IPS DF 4.7 (cell line): ENCODE data around the gene PRM2.
"Not testable (repeated sequence)": the region's sequence is repeated elsewhere in the genome, so short reads cannot be mapped to it uniquely, and the experiment has no call there.

ENCODE experiments used
- DNase-seq: peaks from one replicate; pipeline ENCODE4 v3.0.0-alpha.2; 2013; ENCODE audit warnings: low spot score; ENCODE audit errors: extremely low read depth

The PRM2 gene

DNA sequence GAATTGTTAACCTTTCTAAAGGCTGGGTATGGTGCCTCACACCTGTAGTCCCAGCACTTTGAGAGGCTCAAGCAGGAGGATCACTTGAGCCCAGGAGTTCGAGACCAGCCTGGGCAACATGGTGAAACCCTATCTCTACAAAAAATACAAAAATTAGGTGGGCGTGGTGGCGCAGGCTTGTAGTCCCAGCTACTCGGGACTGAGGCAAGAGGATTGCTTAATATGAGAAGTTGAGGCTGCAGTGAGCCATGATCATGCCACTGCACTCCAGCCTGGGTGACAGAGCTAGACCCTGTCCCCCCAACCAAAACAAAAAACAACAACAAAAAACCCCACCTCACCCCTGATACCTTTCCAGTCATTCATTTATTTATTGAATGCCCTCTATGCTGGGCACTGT is 13.4 kb upstream of the PRM2 start:
- not testable (repeated sequence) for DNase-seq

DNA sequence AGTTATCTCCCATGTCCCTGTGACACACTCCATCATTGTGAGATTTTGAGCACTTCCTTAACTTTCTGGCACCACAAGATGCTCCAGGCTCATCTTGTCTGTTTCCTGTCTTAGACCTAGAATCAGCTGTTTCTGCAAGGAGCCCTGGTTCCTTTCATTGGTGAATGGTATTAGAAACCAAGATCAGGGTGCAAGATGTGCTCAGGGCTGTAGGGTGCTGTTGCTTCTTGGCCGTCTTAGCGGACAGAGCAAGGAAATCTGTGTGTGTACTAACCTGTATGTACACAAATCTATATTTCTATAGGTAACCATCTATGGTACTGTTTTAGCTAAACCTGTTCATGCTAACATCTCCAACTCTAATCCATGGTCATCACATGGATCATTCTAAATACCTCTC is 12.9 kb upstream of the PRM2 start:
- DNase-seq: no peak

DNA sequence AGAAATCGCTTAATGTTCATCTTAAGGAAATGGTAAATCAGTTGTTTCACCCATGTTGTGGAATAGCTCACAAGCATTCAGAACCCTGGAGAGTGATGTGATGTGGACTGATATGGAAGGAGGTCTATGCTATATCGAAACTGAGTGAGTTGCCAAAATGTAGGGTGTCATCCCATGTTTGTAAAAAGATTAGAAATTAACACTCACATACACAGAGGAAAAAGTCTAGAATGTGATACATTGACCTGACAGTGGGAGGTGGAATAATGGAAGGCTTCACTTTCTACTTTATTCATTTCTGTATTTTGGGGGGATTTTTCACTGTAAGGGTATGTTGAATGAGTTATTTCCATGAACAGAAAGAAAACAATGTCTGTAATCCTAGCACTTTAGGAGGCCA is 9.6 kb upstream of the PRM2 start:
- no peak for DNase-seq

GRCh38 chr16:11283820-11284248 is 7.6 kb upstream of the PRM2 start:
- DNase-seq: no peak

DNA sequence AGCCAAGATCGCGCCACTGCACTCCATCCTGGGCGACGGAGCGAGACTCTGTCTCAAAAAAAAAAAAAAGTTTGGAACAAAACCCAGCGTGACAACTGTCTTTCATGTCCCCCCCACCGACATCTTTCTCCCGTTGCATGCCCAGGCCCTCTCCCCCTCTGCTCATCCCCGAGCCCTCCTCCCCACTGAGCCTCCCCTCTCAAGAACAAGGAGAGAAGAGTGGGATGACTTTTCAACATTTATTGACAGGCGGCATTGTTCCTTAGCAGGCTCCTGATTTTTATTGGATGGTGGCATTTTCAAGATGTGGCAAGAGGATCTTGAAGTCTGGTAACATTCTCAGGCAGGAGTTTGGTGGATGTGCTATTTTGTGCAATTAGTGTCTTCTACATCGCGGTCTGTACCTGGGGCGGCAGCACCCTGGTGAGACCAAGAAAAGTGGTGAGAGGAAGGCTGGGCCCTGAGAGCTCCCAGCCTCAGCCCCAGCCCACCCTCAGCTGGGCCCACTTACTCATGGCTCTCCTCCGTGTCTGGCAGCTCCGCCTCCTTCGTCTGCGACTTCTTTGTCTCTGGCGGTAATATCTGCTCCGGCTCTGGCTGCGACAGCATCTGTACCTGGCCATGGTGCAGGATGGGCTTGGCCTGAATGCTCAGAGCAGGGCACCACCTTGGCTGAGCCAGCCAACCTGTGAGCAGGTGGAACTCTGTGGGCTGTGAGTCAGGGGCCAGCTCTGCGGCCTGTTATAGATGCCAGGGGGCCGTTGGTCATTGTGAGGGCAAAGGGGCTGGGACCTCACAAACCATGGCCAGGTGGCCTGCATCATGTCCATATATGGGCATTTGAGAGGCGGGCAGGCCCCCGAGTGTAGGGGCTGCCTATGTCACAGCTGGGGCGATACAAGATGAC is 4.6 kb upstream of the PRM2 start, which contains the start of gene PRM1:
Gene PRM1, minus strand, starts transcription at position 715 of the 907 bp plus-strand sequence. Its CDS starts 92 bp downstream, at position 623.
- no peak for DNase-seq

DNA sequence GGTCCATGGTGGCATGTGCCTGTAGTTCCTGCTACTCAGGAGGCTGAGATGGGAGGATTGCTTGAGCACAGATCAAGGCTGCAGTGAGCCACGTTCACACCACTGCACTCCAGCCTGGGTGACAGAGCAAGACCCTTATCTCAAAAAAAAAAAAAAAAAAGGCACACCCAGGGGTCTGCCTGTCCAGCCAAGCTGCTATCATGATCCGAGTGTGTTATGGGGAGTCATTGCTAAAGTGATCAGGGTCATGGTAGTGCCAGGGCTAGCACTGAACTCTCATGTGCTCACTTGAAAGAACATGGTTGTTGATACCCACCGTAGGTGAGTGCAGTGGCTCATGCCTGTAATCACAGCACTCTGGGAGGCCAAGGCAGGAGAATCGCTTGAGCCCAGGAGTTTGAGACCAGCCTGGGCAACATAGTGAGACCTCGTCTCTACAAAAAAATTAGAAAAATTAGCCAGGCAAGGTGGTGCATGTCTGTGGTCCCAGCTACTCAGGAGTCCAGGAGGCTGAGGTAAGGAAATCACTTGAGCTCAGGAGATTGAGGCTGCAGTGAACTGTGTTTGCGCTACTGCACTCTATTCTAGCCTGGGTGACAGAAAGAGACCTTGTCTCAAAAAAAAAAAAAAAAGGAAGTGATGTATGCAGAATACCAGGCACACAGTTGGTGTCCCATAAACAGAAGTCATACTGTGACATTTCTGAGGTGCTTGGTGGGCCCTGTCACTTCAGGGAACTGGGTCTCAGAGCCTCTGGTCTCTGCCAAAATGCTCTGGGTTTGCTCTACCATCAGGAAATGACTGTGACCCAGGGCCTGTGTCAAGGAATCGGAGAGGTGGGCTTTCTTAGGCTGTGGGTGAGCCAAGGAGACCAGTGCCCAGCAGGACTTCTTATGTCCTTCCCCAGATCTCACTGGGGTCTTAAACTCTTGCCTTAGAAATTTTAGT is 2.7 kb upstream of the PRM2 start:
- DNase-seq: no peak

DNA sequence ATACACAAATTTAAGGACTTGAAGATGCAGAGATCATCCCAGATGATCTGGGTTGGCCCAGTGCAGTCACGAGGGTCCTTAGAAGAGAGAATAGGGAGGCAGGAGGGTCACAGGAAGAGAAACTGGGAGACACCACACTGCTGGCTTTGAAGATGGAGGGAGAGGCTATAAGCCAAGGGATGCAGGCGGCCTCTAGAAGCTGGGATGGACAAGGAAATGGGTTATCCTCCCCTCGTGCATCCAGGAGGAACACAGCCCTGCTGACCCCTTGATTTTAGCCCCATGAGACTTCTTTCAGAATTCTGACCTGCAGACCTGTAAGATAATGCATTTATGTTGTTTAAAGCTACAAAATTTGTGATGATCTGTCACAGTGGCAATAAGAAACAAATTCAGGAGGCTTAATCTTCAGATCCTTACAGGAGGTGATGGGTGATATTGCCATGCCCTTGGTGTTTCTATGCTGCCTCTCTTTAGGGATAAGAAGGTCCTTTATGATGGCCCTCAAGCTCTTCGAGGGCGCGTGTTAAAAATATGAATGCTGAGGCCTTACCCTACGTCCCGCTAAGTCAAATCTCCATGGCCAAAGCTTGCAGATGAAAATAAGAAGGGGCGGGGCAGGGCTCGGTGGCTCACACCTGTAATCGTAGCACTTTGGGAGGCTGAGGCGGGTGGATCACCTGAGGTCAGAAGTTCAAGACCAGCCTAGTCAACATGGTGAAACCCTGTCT is 1.5 kb upstream of the PRM2 start:
- no peak for DNase-seq

DNA sequence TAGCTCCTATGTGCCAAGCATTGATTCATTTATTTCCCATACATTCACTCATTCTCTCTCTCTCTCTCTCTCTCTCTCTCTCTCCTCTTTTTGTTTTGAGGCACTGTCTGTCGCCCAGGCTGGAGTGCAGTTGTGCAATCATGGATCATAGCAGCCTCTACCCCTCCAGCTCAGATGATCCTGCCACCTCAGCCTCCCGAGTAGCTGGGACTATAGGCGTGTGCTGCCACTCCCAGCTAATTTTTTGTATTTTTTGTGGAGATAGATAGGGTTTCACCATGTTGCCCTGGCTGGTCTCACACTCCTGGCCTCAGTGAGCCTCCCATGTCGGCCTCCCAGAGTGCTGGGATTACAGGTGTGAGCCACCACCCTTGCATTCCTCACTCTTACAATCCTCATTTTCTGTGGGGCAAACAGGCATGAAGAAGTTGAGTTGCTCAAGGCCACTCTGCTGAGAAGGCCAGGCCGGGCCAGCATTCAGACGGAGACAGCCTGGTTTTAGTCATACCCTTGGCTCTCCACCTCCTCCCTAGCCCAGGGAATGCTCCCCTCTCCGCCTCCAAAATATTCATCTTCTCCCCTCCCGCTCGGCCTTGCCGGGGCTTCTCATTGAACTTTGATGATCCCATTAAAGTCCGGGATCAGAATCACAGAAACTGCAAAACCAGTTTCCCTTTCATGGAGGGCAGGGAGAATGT is 765 bp upstream of the PRM2 start:
- no peak for DNase-seq

DNA sequence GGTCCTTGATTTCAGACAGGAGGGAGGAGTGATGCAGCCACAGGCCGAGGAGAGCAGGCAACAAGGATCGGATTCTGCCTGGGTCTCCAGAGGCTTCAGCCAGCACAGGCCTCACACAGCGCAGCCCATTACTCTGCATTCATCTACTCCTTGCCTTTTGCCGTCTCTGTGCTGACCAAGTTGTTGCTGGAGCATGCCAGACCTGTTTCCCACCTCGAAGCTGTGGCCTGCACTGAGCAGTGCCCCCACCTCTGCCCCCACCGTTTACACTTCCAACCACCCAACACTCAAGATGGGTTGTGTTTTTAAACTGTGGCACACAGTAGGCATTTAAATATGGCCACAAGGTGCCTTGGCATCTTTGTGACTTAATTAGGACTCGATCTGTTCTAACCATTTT is 1.3 kb downstream of the PRM2 start:
- DNase-seq: no peak

- no peak for DNase-seq
Measured at GRCh38 chr16:11273721-11274324, 2.5 kb downstream of the PRM2 start.

DNA sequence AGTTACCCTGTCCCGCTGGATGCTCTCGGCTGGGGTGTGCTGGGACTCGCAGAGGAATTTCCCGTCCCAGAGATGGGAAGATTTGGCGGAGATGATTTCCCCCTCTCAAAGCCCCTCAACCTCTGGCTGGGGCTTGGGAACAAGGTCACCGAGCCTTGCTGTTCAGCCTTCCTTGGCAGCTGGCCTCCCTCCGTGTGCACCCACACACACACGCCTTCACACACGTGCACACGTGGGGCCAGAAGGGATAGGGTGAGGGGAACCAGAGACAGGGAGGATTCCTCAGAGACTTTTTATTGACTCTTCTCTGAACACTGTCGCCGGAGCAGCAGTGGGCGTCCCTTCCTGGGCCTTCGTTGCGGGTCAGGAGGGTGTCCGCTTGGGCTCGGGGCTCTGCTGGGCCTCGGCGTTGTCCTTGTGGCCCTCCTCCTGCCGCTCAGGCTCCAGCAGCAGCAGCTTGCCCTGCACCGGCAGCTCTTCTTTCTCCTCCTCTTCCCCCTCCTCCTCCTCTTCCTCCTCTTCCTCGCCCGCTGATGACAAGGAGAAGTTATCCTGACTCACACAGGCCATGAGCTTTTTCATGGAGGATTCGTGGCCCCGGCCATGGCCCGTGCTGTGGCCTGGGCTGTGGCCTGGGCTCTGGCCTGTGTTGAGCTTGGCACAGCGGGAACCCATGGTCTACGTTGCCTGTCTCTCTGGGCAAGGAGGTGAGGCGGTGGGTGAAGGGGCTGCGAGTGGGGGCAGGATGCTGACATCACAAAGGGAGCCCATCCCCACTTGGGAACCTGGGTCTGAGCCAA is 3.2 kb downstream of the PRM2 start, which contains the start of gene PRM3:
Gene PRM3, minus strand, starts transcription at position 709 of the 800 bp plus-strand sequence. Its CDS starts 34 bp downstream, at position 675.
- DNase-seq: no peak

DNA sequence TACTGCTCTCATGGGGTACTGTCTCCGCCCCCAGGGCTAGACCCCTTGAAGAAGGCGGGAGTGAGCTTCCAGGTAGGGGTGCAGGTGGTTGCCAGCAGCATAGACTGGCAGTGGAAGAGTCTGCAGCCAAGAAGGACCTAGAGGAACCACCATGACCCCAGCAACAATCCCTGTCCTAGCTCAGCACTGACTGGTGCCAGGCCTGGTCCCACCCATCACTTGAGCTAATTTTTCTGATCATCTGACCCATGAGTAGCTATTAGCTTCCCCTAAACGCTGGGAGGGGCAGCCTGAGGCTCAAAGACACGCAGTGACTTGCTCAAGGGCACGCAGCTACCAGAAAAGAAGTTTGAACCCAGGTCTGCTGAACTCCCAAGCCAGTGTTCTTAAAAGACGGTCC is 3.8 kb downstream of the PRM2 start:
- no peak for DNase-seq

- no peak for DNase-seq
Measured at GRCh38 chr16:11271610-11272009, 4.7 kb downstream of the PRM2 start.

DNA sequence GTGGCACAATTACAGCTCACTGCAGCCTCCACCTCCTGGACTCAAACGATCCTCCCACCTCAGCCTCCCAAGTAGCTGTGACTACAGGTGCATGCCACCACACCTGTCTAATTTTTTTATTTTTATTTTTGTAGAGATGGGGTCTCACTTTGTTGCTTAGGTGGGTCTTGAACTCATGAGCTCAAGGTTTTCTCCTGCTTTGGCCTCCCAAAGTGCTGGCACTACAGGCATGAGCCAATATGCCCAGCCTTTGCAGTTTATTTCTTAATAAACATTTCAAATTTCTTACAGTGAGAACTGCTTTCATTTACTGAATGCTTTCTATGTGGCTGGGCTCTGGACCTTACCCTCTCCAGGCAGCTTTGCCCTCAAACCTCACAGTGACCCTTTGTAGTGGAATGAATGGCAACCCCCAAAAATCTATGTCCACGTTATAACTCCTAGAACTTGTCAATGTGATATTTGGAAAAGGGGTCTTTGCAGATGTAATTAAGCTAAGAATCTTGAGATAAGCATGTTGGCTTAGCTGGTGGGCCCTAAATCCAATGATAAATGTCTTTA is 5.6 kb downstream of the PRM2 start:
- DNase-seq: no peak

DNA sequence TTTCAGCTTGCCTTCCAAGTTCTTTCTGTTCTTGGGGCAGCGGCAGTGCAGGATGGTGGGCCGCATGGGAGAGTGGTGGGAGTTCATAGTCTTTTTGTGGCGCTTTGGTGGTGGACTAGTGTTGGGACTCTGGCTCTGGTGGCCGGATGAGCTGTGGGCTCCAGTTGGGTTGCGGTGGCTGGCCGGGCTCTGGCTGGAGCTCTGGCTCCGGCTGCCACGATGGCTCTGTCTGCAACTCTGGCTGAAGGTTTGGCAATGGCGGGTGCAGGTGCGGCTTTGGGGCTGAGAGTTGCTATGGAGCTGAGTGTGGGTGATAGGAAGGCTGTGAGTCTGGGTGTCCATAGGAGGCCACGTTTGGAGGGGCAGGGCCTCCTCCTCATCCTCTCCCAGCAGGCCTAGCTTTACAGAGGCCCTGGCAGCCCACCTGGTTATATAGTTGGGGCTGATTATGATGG is 7.3 kb downstream of the PRM2 start, which contains the start of gene TNP2:
Gene TNP2, minus strand, starts transcription at position 405 of the 455 bp plus-strand sequence. Its CDS starts 63 bp downstream, at position 342.
- DNase-seq: no peak

- no peak for DNase-seq
Measured at GRCh38 chr16:11265124-11265523, 11.2 kb downstream of the PRM2 start.

DNA sequence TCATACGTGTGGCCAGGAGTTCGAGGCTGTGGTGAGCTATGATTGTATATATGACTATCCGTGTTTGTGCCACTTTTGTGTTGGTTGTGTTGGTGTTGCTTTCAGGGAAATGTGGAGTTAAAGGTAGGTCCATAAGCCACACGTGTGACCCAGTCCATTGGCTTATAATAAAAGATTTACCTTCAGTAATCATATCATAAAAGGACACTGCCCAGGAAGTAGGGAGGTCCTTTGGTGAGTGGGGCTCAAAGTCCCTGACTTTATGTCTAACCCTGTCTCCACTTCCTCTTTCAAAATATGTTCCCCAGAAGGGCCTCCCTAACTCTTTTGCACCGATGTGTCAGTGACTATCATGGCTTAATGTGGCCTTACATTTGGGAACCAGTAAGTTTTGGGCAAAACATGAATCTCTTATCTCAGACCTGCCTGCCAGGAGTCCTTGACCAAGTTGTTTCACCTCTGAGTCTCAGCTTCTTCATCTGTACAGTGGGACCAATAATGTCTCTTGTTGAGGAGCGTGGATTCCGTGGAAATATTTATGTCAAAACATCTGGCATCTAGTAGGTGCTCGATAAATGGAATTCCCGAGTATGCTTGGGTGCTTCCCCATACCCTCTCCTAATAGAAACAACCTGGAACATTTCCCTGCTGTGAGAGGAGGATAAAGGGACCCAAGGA is 12.0 kb downstream of the PRM2 start:
- DNase-seq: no peak

DNA sequence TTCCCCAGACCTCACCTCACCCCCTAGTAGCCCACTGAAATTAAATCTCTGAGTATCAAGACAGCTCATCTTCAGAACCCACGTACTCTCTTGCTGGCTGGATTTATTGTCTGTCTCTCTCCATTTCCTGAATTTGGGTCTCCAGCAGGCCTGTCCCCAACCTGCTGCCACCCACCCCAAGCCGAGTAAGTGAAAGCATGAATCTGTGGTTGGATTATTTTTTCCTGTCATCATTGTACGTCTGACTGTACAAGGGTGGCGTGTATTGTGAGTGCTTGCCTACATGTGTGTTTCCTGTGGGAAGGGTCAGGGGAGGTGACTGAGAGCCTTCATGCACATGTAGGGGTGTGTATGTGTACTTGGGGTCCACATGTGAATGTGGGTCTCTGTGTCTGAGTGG is 12.5 kb downstream of the PRM2 start:
- no peak for DNase-seq
